RWPE2 (cell line): ENCODE data around the gene ZNF808.
"Not testable (repeated sequence)": the region's sequence is repeated elsewhere in the genome, so short reads cannot be mapped to it uniquely, and the experiment has no call there.

Source experiments
- ATAC-seq: fragments of 200-7000 bp; cut with Tn5 transposase; 3 replicates; pipeline ENCODE4 v1.9.1; 2021; ENCODE audit warnings: low read depth
- DNase-seq: peaks from one replicate; pipeline ENCODE4 v3.0.0-alpha.2; 2020; ENCODE audit warnings: low spot score
- H3K27ac ChIP-seq: fragments of 450-650 bp; 2 replicates; pipeline ENCODE4 v1.5.1; 2017; ENCODE audit warnings: mild to moderate bottlenecking; ENCODE audit not compliant: poor library complexity, severe bottlenecking
- H3K27me3 ChIP-seq: fragments of 250-450 bp; sonication (Bioruptor Pico); 2 replicates; pipeline ENCODE4 v1.5.1; 2021; ENCODE audit warnings: mild to moderate bottlenecking, moderate library complexity; ENCODE audit not compliant: insufficient read depth, poor library complexity, severe bottlenecking
- H3K36me3 ChIP-seq: fragments of 250-450 bp; sonication (Bioruptor Pico); 2 replicates; pipeline ENCODE4 v1.5.1; 2020; ENCODE audit warnings: low read depth, mild to moderate bottlenecking, moderate library complexity
- H3K4me1 ChIP-seq: fragments of 250-450 bp; sonication (Bioruptor Pico); 2 replicates; pipeline ENCODE4 v1.5.1; 2021; ENCODE audit warnings: mild to moderate bottlenecking, moderate library complexity; ENCODE audit not compliant: insufficient read depth, poor library complexity, severe bottlenecking
- H3K4me3 ChIP-seq: fragments of 250-450 bp; sonication (Bioruptor Pico); 2 replicates; pipeline ENCODE4 v1.5.1; 2021; ENCODE audit warnings: mild to moderate bottlenecking, moderate library complexity; ENCODE audit not compliant: severe bottlenecking
- H3K9me3 ChIP-seq: fragments of 250-450 bp; sonication (Bioruptor Pico); 2 replicates; pipeline ENCODE4 v1.5.1; 2021; ENCODE audit warnings: mild to moderate bottlenecking, moderate library complexity; ENCODE audit not compliant: severe bottlenecking
- CTCF ChIP-seq: fragments of 450-650 bp; IDR thresholded peaks from one replicate; pipeline ENCODE4 v1.5.1; 2017; ENCODE audit warnings: mild to moderate bottlenecking, moderate library complexity; ENCODE audit not compliant: poor library complexity, severe bottlenecking

Gene ZNF808

GRCh38 chr19:52516191-52516590, 11.3 kb upstream of the ZNF808 start:
- DNase-seq (no peak), ATAC-seq (no peak)
- no peaks in the 10 kb centered on the region for H3K4me1 ChIP-seq
- H3K4me3 ChIP-seq: no peak overlapping the region
- no peaks in the 10 kb centered on the region for H3K9me3 ChIP-seq
- H3K27me3 ChIP-seq: no peaks in the 10 kb centered on the region
- H3K36me3 ChIP-seq: no peaks in the 10 kb centered on the region
- no peak for TF ChIP-seq CTCF
- no peak overlapping the region for H3K27ac ChIP-seq

GRCh38 chr19:52518646-52519045, 8.8 kb upstream of the ZNF808 start:
- Histone ChIP-seq H3K27ac (no peak overlapping the region), H3K27me3 (no peaks in the 10 kb centered on the region), H3K4me1 (no peaks in the 10 kb centered on the region), H3K4me3 (no peak overlapping the region), H3K9me3 (no peaks in the 10 kb centered on the region), H3K36me3 (no peaks in the 10 kb centered on the region)
- DNase-seq (no peak), ATAC-seq (no peak)
- no peak for TF ChIP-seq CTCF

- not testable (repeated sequence) for H3K36me3 ChIP-seq, H3K9me3 ChIP-seq, DNase-seq, H3K27ac ChIP-seq, H3K4me3 ChIP-seq, H3K4me1 ChIP-seq, H3K27me3 ChIP-seq, ATAC-seq
Measured at GRCh38 chr19:52519175-52519574, 8.3 kb upstream of the ZNF808 start.

- Histone ChIP-seq H3K27ac (no peak overlapping the region), H3K4me3 (no peak overlapping the region), H3K9me3 (no peaks in the 10 kb centered on the region), H3K27me3 (no peaks in the 10 kb centered on the region), H3K4me1 (no peaks in the 10 kb centered on the region), H3K36me3 (no peaks in the 10 kb centered on the region)
- no peak for TF ChIP-seq CTCF
- no peak for DNase-seq
- no peak for ATAC-seq
Measured at GRCh38 chr19:52520013-52520412, 7.5 kb upstream of the ZNF808 start.

- ATAC-seq: no peak
Measured at GRCh38 chr19:52522551-52522950, 4.9 kb upstream of the ZNF808 start.

More at GRCh38 chr19:52522551-52522950, 4.9 kb upstream of the ZNF808 start:
- no peak for TF ChIP-seq CTCF
- DNase-seq: no peak
- H3K36me3 ChIP-seq: no peaks in the 10 kb centered on the region
- H3K9me3 ChIP-seq: no peaks in the 10 kb centered on the region
- no peaks in the 10 kb centered on the region for H3K4me1 ChIP-seq
- H3K27me3 ChIP-seq: no peaks in the 10 kb centered on the region
- no peak overlapping the region for H3K27ac ChIP-seq
- H3K4me3 ChIP-seq: no peak overlapping the region
